GM08714 (cell line): ENCODE data around the gene SDHC.

ENCODE experiments used
- H3K4me3 ChIP-seq: fragments of 200-500 bp; sonication (Bioruptor generic); 2 replicates; pipeline ENCODE4 v1.5.1; 2014; ENCODE audit warnings: mild to moderate bottlenecking, low read length, inconsistent platforms
- ZNF274 ChIP-seq: IDR thresholded peaks from 2 replicates; pipeline ENCODE4 v1.6.1; 2012; ENCODE audit warnings: mild to moderate bottlenecking, low read depth, low read length

SDHC gene

GRCh38 chr1:161342821-161343220 is 28.6 kb downstream of the SDHC start:
- no peak overlapping the region for H3K4me3 ChIP-seq
- TF ChIP-seq ZNF274, result no peak

DNA sequence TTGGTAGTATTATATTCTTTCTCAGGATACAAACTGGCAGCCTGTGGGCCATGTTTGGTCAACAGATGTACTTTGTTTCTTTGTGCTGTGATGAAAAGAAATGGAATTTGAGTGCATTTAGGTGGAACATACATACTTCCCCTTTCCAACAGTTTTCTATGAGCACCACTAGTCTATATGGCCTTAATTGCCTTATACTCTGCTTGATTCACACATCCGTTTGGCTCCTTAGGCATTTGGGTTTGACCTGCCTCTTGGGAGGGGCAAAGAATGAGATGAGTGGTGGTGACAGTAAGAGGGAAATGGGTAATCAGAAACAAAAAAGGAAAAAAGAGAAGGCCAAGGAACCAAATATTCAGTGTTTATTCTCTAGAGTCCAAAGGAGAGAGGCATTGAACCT is 36.5 kb downstream of the SDHC start:
- H3K4me3 ChIP-seq, result no peak overlapping the region
- TF ChIP-seq ZNF274, result no peak

- no peak overlapping the region for H3K4me3 ChIP-seq
These were observed 37.3 kb downstream of the SDHC start for GRCh38 chr1:161351482-161351881.

DNA sequence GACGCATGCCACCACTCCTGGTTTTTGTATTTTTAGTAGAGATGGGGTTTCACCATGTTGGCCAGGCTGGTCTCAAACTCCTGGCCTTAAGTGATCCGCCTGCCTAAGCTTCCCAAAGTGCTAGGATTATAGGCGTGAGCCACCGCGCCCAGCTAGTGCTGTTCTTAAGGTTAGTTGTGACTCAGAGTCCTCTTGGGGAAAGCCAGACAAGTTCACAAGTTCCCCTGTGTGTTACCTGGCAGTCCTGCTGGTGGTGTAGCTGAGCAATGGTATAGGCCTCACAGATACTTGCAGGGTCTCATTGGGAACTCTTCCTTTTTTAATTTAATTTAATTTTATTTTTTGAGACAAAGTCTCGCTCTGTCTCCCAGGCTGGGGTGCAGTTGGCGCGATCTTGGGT is 42.9 kb downstream of the SDHC start:
- no peak overlapping the region for H3K4me3 ChIP-seq
- TF ChIP-seq ZNF274, result no peak

More at GRCh38 chr1:161351482-161351881, 37.3 kb downstream of the SDHC start:
- TF ChIP-seq ZNF274, result no peak

DNA sequence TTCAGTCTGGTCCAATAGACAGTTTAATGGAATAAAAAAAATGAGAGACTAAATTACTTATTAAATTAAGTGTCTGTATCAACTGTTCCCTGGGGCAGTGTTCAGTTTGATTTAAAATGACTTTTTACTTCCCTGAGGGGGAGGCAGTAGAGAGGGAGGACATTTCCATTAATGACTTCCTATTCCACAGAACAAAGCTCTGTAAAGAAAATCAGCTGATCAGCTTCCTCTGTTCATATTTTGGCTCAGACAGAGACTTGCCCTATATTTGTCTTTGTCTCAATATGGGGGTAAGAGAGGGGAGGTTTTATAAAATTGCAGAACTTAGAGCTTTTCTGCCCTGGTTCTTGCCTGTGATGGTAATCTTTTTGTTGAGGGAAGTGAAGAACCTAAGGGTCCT is 45.1 kb downstream of the SDHC start:
- no peak for TF ChIP-seq ZNF274
- H3K4me3 ChIP-seq, result no peak overlapping the region

DNA sequence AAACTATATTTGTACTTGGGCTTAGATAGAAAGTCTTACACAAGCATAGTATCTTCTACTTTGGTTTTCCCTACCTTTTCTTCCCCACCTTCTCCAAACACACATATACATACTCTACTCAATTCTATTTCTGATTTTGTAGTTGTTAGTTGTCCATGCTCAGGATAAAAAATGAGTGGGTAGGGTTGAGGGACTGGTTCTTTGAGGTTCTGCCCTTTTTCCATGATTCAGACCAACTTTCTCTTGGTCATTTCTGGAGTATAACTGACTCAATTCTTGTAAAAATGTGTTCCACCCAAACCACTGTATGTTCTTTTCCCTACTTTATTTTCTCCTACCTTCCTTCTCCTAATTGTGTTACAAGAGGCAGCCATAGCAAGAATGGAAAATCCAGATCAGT is 50.2 kb downstream of the SDHC start:
- H3K4me3 ChIP-seq, result no peak overlapping the region
- no peak for TF ChIP-seq ZNF274

DNA sequence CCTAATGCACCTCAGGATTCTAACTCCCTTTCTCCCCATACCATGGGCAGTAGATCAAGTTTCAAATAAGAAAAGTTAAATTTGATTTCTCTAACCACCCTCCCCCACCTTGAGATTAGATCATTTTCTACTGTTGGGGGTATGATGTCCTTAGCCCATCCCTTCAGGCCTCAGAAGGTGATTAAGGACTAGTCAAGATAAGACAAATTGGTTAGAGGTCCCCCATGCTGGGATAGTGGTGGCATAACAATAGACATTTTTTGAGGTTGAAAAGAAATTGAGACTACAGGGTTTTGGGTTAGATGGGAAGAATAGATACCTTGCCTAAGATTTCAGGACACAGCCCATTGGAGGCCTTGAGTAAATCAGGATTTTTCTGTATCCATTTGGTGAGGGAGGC is 51.0 kb downstream of the SDHC start:
- no peak for TF ChIP-seq ZNF274
- H3K4me3 ChIP-seq, result no peak overlapping the region

DNA sequence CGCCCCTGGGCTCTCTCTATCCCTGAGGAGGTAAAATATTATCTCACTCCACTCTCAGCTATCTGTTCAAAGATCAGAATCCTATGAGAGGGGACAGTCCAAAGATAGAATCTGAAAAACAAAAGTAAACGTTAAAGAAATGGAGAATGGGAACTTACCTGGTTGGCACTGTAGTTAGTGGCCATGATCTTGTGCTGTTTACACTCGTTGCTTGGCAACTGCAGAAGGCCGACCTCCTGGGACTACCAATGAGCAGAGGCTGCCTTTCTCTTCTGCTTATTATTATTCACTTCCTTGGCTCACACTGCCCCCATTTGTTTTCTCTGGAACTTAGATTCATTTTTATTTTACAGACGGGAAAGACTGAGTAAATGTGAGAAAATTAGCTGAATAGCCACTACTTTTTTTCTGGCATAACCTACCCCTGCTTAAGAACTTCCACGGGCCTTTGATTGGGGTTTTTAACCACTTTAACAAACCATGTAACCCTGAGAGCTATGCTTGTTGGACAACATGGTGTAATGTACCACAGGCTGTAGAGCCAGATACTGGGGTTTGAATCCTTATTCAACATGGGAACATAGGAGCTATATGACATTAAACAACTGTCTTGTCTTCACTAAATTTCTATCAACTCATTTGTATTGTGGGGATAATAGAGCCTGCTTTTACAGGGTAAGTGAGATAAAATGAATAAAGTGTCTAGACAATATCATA is 53.7 kb downstream of the SDHC start, which contains the start of gene CFAP126:
CFAP126 (minus strand) TSS at position 193 of the 717 bp plus-strand sequence; CDS start at position 185, 8 bp downstream.
- no peak within 1 kb of the TSS for H3K4me3 ChIP-seq
- TF ChIP-seq ZNF274, result no peak

DNA sequence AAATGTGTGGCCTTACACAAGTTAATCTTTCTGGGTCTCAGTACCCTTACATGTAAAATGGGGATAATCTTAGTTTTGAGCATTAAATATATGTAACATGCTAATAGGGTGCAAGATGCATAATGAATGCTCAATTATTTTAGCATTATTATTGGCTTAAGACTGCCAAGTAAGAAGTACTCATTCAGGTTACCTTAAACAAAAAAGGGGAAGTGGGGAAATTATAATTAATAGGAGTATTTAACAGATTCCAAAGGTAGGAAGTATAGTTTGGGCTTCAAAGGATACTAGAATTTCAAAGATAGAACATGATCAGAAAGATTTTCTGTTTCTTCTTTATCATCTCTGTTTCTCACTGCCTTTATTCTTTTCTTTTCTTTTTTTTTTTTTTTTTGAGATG is 59.3 kb downstream of the SDHC start:
- no peak overlapping the region for H3K4me3 ChIP-seq

GRCh38 chr1:161374373-161374772 is 60.2 kb downstream of the SDHC start:
- no peak for TF ChIP-seq ZNF274
- no peak overlapping the region for H3K4me3 ChIP-seq

More for the DNA sequence above, 59.3 kb downstream of the SDHC start:
- TF ChIP-seq ZNF274, result no peak

- no peak for TF ChIP-seq ZNF274
- H3K4me3 ChIP-seq, result no peak overlapping the region
These were observed 63.8 kb downstream of the SDHC start for GRCh38 chr1:161378014-161378413.

GRCh38 chr1:161379071-161379470 is 64.9 kb downstream of the SDHC start:
- no peak overlapping the region for H3K4me3 ChIP-seq
- no peak for TF ChIP-seq ZNF274

DNA sequence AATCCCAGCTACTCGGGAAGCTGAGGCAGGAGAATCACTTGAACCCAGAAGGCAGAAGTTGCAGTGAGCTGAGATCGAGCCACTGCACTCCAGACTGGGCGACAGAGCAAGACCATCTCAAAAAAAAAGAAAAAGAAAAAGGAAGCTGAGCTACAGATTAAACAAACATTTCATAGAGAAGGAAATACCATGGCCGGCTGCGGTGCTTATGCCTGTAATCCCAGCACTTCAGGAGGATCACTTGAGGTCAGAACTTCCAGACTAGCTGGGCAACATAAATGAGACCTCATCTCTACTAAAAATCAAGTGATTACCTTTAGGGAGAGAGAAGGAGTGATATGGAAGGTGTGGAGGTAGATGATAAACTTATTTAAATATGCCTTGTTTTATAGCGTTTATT is 67.5 kb downstream of the SDHC start:
- no peak for TF ChIP-seq ZNF274
- no peak overlapping the region for H3K4me3 ChIP-seq

- no peak overlapping the region for H3K4me3 ChIP-seq
- TF ChIP-seq ZNF274, result no peak
These were observed 68.2 kb downstream of the SDHC start for GRCh38 chr1:161382214-161383019.

DNA sequence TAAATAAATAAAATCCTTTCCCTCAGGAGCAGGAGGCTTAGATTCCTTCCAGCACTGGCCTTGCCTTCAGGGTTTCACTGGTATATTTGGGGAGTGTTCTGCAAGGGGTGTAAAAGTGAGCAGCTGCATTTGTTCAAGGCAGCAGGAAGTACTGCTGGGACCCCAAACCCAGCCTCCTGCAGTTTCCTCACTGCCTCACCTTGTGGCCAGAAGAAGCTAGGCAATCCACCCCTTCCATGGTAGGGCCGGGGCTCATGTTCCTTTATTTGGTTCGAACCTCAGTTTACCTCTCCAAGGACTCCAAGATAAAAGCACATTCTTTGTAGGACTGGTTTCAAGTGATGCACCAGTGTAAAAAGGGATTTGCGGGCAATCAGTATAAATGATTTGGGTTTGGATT is 74.5 kb downstream of the SDHC start:
- no peak for TF ChIP-seq ZNF274
- no peak overlapping the region for H3K4me3 ChIP-seq

DNA sequence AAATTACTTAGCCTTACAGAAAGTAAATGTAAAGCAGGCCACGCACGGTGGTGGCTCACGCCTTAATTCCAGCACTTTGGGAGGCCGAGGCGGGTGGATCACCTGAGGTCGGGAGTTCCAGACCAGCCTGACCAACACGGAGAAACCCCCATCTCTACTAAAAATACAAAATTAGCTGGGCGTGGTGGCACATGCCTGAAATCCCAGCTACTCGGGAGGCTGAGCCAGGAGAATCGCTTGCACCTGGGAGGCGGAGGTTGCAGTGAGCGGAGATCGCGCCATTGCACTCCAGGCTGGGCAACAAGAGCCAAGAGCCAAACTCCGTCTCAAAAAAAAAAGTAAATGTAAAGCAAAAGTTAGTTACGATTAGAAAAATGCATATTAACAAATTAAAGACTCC is 75.0 kb downstream of the SDHC start:
- peak overlapping the region; percentile 92 for H3K4me3 ChIP-seq
